GM19324 (cell line): ENCODE data around the gene EGR1.

ENCODE experiments used
- ATAC-seq: cut with Tn5 transposase; IDR thresholded peaks from one replicate; pipeline ENCODE4 v1.9.1; 2021; ENCODE audit warnings: mild to moderate bottlenecking, moderate library complexity; ENCODE audit not compliant: unreplicated experiment, low FRiP score

EGR1 gene

DNA sequence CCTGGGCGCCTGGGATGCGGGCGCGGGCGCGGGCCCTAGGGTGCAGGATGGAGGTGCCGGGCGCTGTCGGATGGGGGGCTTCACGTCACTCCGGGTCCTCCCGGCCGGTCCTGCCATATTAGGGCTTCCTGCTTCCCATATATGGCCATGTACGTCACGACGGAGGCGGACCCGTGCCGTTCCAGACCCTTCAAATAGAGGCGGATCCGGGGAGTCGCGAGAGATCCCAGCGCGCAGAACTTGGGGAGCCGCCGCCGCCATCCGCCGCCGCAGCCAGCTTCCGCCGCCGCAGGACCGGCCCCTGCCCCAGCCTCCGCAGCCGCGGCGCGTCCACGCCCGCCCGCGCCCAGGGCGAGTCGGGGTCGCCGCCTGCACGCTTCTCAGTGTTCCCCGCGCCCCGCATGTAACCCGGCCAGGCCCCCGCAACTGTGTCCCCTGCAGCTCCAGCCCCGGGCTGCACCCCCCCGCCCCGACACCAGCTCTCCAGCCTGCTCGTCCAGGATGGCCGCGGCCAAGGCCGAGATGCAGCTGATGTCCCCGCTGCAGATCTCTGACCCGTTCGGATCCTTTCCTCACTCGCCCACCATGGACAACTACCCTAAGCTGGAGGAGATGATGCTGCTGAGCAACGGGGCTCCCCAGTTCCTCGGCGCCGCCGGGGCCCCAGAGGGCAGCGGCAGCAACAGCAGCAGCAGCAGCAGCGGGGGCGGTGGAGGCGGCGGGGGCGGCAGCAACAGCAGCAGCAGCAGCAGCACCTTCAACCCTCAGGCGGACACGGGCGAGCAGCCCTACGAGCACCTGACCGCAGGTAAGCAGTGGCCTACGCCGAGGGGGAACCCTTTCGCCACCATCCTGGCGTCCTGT, at the start of gene EGR1:
EGR1 (plus strand) TSS at position 219 of the 864 bp plus-strand sequence; CDS start at position 502, 283 bp downstream.
- peak; percentile 61 for ATAC-seq

DNA sequence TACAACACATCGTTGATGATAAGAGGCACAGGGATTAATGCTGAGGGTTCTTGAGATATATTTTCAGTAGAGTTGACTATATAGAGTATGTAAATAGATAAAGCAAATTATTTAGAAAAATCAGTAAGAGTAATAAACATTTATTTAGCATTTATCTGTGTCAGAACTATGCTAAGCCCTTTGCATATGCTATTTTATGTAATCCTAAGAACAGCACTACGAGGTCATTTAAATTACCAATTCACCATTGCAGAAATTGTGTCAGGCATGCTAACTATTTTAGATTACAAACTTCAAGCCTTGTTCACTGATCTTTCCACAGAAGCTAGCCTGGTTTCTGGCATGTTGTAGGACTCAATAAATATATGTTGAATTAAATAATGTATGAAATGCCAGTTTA, 46.8 kb upstream of the EGR1 start:
- no peak for ATAC-seq

DNA sequence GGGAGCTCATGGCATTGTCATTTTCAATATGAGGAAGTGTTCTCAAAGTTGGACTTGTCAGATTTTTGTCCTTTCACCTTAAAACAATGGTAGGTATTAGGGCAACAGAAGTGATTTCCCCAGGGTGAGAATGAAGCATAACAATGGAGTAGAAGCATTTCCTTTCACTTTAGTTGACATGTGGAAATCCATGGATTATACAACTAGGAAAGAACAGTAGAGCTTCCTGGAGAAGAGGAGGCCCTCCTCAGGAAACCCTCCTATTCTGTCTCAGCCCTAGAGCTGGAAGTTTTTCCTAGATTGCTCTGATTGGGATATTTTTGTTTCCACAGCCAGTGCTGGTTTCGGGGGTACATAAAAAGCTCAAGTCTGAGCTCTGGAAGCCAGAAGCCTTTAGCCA, 40.2 kb upstream of the EGR1 start:
- no peak for ATAC-seq

DNA sequence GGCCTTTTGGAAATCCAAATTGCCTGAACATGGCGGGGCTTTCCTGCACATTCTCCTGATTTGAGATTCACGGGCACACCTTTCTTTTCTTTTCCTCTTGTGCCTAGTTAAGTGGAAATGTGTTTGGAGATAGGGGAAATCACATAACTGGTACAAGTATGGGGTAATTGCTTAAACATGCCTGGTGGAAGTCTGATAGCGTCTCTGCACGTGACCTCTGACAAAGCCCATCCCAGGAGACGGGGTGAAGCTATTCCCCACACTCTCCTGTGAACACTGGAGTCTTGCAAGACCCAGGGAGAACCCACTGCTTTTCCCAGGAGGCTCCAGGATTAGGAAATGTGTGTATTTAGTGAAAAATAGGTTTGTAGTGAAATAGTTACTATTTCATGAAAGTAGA, 29.3 kb upstream of the EGR1 start:
- no peak for ATAC-seq

DNA sequence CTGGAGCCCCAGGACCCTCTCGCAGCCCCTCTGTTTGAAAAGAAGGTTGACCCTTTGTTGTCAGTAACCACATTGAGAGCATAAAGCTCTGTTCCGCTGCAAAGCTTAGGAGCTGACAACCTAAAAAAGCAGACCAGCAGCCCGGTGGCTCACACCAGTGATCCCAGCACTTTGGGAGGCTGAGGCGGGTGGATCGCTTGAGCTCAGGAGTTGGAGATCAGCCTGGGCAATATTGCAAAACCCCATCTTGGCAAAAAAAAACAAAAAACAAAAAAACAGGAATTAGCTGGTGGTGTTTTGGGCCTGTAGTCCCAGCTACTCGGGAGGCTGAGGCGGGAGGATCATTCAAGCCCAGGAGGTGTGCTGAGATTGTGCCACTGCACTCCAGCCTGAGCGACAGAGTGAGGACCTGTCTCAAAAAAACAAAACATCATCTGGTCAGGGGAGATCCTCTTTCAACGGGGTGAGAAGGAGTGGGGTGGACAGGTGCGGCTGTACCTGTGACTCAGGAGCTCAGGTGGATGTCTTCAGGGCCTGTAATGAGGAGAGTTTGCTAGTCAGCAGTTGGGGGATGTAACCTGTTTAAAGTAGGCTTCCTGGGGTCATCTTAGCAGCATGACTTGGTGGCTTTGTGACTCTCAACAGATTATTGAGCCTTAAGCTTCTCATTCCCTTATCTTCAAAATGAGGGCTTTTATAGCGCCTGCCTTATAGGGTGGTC, 27.1 kb upstream of the EGR1 start:
- peak; percentile 10 for ATAC-seq

DNA sequence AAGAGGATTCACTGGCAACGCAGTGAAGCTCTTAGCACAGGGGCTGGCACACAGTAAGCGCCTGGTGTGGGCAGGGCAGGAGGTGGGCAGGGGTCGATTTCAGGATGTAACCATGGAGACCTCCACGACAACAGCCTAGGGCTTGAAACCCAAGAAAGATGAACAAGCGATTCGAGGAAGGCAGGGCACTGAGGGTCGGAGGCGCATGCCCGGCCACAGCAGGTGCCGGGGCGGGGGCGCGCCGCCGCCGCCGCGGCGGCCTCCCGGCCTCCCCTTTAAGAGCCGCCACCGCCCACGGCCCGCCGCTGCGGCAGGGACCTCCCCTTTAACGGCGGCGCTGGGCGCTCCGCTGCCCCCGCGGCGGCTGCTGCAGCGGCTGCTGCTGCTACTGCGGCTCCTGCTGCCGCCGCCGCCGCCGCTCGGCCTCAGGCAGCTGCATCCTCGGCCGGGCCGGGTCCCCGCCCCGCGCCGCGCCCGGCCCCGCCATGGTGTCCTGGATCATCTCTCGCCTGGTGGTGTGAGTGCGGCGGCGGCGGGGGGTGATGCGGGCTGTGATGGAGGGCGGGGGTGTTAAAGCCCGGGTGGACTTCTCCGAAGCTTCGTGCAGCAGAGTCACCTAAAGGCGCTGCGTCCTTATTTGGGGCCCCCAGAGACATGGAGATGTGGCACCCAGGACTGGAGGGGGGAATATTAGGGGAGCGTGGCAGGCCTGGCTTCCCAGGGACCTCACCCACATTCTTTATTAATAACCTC, 26.4 kb upstream of the EGR1 start, which contains the start of gene REEP2:
REEP2 (plus strand) TSS at position 334 of the 753 bp plus-strand sequence; CDS start at position 486, 152 bp downstream.
- peak; percentile 66 for ATAC-seq

DNA sequence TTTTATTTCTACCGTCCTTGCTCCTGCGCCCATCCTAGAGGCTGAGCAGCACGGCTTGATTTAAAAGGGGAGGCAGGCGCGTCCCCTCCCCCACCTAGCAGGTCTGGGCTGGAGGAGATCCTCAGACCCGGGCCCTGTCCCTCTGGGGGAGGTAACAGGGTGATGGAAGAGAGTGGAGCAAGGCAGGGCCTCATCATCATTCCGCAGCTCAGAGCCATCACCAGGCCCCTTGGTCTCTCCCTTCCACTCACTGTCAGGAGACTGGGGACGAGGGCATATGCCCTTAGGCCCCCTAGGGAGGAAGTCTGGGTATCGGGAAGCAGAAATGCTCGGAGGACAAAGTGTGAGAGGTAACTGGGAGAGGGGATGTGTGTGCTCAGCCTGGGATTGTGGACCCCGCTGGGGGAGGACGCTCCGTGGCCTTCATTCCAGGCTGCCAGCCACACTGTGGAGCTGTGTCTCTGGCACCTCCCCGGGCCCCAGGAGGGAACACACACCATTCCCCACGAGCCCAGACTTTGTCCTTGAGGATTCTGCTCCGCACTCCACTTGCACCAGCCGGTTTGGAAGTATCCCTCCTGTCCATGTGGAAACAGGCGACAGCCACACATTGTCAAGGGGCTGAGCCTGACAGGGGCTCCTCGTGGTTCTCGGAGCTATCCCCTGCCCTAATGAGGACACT, 25.7 kb upstream of the EGR1 start:
- ATAC-seq = no peak

DNA sequence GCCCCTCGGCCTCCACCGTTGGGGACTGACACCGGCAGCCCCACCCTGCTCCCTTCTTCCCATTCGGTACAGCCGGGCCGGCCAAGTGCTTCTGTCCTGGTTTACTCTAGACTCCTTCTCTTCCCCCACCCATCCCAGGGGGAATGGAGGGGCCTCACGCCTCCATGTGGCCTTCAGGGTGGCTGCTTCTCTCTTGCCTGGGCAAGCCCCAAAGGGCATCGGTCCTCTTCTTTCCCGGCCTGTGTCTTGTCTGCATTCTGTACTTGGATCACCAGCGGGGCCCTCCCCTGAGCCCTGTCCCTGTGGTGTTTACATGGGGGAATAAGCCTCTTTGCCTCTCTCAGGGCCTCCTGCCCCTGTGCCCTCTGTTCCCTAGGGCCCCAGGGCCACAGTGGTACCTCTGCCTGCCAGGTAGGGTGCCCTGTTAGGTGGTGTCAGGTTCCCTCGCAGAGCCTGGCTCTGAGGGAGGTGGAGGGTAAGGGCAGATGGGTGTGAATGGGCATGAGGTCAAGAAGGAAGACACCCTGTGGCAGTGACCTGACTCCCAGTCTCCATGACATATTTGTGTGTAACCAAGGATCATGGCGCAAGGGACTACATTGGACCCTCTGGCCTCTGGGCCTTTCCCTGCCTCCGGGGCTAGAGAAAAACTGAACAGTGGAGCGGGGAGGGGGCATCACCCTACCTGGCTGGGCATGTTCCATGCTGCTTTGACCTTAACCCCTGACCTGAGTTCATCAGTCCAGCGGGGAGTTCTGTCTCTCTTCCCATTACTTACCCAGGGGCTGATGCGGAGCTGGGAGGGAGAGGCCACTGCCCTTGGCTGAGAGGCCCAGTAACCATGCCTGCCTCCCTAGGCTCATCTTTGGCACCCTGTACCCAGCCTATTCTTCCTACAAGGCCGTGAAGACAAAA, 24.9 kb upstream of the EGR1 start:
- ATAC-seq = no peak

DNA sequence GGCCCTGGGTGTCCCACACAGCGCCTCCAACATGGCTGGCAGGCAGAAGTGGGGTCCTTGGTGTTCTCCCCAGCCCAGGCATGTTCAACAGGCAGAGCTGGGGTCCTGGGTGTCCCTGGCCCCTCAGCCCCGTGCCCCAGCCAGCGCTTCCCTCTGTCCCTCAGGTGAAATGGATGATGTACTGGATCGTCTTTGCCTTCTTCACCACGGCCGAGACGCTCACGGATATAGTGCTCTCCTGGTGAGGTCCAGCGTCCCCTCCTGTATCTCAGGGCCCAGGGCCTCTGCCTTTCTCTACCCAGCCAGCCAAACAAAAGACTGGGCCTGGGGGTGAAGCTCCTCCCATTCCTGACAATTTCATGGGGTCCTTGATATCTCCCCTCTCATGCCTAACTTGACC, 24.1 kb upstream of the EGR1 start:
- ATAC-seq = no peak

DNA sequence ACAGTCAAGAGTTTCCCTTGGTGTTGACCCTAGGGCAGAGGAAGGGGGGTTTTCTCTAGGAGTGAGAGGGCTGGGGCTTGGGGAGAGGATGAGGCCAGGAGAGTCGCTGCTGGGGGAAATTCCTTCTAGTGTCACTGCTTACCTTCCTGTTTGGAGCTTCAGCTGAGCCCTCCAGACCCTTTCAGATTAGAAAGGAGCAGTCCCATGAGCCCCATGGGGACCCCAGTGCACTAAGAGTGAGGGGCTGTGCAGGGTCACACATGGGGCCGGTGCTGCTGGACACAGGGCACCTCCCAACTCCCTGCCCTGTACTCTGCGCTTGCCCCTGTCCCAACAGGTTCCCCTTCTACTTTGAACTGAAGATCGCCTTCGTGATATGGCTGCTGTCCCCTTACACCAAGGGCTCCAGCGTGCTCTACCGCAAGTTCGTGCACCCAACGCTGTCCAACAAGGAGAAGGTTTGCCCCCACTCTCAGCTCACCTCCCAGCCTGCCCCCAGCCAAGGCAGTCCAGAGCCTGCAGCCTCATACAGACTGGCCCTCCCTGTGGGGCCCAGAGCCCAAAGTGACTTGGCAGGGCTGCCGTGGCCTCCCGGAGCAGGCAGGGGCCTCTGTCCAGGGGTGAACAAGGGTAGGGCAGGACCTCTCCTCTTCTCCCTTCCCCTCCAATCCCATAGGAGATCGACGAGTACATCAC, 21.1 kb upstream of the EGR1 start:
- no peak for ATAC-seq

DNA sequence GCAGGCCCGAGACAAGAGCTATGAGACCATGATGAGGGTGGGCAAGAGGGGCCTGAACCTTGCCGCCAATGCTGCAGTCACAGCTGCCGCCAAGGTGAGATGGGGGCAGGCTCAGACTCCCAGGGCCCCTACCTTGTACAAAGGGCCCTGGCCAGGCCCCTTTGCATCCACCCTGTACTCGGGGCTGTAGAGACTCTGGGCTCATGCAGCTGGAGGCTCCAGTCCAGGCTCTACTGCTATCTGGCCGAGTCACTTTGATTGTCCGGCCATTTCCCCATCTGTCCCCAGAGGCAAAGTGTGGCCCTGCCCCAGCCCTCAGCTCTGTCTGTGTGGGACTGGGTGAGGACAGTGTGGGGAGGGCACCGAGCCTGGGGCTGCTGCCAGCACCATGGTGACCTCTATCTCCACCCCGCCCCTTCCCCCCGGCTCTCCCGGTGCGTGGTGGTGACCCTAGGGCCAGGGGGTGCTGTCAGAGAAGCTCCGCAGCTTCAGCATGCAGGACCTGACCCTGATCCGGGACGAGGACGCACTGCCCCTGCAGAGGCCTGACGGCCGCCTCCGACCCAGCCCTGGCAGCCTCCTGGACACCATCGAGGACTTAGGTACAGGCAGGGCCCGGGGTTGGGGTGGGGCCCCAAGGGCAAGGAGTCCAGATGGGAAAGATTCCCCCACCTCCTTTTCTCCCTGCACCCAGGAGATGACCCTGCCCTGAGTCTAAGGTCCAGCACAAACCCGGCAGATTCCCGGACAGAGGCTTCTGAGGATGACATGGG, 20.3 kb upstream of the EGR1 start:
- ATAC-seq = no peak

DNA sequence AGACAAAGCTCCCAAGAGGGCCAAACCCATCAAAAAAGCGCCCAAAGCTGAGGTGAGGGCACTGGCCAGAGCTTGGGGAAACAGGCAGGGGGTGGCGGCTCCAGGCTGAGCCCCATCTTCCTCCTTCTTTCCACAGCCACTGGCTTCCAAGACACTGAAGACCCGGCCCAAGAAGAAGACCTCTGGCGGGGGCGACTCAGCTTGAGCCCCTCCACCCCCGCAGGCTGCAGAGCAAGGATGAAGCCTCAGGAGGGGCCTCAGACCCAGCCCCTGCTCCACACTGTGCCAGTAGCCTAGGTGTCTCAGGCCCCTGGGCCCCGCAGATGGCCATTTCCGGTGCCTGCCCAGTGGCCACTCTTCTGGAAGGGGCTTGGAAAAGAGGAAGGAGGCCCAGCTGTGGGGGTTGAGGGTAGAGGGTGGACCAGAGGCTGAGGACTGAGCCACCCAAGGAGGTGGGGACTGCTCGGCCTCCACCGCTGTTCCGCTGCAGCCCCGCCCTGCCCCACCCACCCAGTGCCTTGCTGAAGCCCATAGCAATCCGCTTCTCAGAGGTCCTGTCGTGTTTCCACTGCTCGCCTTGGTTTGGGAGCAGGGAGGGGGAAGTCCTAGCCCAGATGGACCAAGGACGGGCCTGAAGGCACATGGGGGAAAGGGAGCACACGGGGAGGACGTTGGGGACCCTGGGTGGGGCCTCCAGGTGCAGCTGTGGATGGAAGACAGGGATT, 19.6 kb upstream of the EGR1 start:
- no peak for ATAC-seq

DNA sequence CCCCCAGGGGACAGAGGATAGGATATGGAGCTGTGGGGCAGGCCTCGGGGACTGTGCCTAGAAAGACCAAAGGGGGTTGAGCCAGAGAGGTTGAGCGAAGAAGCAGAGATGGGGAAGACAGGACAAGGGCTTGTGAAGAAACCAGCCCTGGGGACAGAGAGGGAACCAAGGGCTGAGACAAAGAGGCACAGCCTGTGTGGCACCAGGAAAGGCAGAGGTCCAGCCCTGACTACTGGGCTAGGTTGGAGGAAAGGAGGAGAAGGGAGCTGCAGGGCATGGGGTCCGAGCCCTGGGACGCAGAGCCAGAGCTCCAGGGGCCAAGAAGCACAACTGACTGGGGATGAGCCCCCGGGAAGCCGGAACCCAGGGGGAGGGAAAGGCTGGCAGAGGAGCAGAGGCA, 17.2 kb upstream of the EGR1 start:
- no peak for ATAC-seq

DNA sequence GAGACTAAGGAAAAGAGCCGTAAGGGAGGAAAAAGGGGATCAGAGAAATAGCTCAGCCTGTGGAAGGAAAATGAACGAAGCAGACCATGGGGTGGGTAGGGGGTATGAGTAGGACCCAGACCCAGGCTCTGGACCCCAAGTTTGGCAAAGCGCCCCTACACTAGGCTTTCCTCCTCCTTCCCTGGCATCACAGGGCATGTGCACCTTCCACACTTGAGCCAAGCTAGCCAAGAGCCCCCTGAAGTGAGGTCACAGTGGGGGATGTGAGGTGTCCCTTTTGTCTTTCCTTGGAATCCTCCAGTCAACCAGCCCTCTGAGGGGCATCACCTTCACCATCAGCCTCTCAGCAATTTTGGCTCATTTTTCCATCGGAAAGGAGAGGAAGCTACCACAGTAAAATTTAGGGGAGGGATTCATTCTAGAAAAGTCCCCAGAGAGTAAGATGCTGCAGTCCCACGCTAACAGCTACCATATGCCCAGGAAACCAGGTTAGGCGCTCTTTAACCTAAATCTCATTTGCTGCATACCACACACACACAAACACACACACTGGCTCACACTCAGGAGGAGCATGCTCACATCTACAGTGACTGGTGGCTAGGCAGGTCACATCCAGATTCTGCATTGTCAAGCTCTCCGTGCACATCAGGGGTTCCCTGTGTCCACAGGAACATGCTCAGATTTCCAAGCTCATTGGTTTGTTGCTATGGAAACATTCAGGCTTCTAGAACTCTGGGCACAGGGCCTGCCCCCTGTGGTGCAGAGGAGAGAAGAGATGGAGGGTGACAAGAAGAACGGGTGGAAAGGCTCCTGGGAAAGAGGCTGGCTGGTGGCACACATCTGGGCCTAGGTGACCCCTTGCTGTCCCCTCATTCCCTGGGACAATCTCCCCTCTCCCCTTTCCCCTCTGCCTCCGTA, 16.5 kb upstream of the EGR1 start:
- no peak for ATAC-seq

DNA sequence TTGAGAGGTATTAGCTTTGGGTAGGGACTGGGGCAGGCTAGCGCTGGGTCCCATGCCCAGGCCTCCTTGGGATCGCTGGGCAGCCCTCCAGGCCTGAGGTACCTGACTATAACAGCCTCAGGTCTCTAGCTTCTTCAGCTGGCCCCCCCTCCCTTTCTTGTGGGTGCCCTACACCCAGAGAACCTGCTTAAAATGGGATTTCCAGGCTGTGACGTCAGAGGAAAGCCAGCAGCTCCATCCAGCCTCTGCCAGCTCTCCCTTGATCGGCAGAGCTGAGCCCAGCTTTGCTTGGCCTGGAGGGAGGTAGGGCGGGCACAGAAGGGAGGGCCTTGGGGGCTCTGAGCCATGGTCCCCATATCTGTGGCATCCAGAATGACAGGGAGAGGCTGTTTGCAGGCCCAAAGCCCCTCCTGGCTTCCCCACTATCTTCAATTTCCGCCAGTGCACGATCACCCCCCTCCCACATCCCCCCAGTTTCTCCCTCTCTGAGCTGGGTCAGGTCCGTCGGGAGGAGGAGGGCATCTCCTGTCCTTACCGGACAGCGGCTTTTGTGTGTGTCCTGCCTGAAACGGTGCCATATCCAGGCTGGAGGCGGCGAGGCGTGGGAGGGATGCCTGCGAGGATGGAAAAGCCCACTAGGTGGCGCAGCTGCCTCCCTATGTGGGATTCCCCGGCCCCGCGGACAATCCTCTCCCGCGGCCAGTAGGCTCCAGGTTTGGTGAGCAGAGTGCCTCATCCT, 15.6 kb upstream of the EGR1 start:
- ATAC-seq = peak; percentile 55

DNA sequence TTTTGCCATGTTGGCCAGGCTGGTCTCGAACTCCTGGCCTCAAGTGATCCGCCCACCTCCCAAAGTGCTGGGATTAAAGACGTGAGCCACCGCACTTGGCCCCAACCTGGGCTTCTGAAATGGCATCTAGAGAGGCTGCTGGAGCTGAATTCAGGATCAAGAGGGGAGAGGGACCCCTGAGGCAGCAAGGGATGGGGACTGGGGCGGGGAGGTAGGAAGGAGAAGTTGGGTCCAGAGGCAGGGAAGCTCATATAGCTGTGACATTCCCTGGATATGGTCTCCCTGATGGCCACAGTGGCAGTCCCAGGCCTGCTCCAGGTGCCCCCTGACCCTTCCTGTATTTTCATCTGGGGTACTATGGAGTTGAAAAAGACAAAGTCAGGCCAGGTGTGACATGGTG, 14.3 kb upstream of the EGR1 start:
- ATAC-seq = no peak
